Measurements from ENCODE around the gene TRPC1. TPM values are rescaled to one million over a fixed set of nuclear protein-coding genes. Genes with fewer than 3 reads are reported as not detected.
A peak's percentile ranks its signal among the peaks of the same experiment; 100 is the strongest.

TRPC1 gene
- total RNA-seq, 1 experiment from 2014 or later = 10.9 TPM

DNA sequence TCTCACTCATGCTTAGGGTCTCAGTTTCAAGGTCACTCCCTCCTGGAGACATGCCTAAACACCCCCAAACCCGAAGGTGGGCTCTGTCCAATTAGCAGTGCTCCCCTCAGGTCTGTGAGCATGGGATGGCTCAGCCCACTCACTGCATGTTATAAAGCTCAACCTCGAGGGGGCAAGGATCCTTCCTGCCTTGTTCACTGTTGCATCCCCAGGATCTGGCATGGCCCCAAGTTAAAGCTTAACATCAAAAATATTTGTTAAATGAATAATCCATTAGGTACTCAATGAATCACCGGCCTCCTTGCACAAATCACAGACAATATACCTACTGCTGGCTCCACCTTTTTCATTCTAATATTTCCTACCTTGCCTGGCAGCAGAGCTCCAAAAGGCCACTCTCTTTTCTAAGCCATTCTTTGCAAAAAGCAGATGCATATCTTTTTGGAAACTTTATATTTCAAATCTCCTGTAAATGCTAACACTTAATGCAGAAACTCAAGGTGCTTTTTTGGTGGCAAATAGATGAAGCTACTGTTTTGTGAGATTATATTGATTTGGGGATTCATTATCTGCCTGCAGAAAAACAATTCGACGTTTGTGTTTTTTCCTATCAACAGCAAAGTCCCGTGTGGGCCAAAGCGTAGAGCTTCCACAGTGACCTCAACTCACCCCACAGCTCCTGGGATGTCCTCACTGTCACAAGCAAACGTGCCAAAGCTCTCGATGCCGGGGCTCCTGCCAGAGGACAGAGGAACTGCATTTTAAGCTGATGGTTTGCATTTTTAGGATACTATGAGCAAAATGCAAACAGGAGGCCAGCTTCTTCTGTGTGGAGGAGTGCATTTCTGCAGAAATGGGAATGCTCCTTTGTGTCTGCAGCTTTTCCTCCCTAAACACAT is 129.7 kb downstream of the TRPC1 start:
- CTCF ChIA-PET = interaction anchor here (0.6 to 2.2 kb wide), 19 partner anchors 9 to 820 kb away, joined by 3 to 12 read pairs (median 4); partner anchors contain the start of genes PCOLCE2 and U2SURP

GRCh38 chr3:142857056-142857455 is 133.2 kb downstream of the TRPC1 start:
- intact Hi-C loops (cut with micrococcal nuclease; ENCODE audit: unreplicated experiment) = loop anchor here (2.0 kb wide), 1 partner anchor 28 kb away; no protein-coding TSS in a partner anchor
- TF ChIP-seq, protein P1, sequence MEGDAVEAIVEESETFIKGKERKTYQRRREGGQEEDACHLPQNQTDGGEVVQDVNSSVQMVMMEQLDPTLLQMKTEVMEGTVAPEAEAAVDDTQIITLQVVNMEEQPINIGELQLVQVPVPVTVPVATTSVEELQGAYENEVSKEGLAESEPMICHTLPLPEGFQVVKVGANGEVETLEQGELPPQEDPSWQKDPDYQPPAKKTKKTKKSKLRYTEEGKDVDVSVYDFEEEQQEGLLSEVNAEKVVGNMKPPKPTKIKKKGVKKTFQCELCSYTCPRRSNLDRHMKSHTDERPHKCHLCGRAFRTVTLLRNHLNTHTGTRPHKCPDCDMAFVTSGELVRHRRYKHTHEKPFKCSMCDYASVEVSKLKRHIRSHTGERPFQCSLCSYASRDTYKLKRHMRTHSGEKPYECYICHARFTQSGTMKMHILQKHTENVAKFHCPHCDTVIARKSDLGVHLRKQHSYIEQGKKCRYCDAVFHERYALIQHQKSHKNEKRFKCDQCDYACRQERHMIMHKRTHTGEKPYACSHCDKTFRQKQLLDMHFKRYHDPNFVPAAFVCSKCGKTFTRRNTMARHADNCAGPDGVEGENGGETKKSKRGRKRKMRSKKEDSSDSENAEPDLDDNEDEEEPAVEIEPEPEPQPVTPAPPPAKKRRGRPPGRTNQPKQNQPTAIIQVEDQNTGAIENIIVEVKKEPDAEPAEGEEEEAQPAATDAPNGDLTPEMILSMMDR (IDR thresholded peaks at IDR 0.05; ENCODE audit: unreplicated experiment) = peak; percentile 61
- no peak overlapping the region for H3K4me3 Mint-ChIP-seq (ENCODE audit: low read depth, unreplicated experiment)
- H3K4me1 Mint-ChIP-seq (ENCODE audit: low read depth, unreplicated experiment) = peaks cover 25% of the 10 kb centered on the region
- no peak overlapping the region for H3K27ac Mint-ChIP-seq (ENCODE audit: unreplicated experiment)
- CTCF ChIA-PET = interaction anchor here (0.6 to 1.7 kb wide), 7 partner anchors 9 to 85 kb away, joined by 3 to 18 read pairs (median 5); no protein-coding TSS in a partner anchor
- BruUV-seq (replicated peaks) = no TSS peak
- no peaks in the 10 kb centered on the region for H3K9me3 Mint-ChIP-seq (ENCODE audit: low read depth, unreplicated experiment)
- peak; percentile 77 for DNase-seq
- peaks cover 7% of the 10 kb centered on the region for H3K27me3 Mint-ChIP-seq (ENCODE audit: unreplicated experiment)
- H3K36me3 Mint-ChIP-seq (ENCODE audit: insufficient read depth, unreplicated experiment) = no peaks in the 10 kb centered on the region

More for the DNA sequence above, 129.7 kb downstream of the TRPC1 start:
- peak overlapping the region; percentile 10 for H3K4me3 Mint-ChIP-seq (ENCODE audit: low read depth, unreplicated experiment)
- peak; percentile 90 for DNase-seq
- no peak overlapping the region for H3K27ac Mint-ChIP-seq (ENCODE audit: unreplicated experiment)
- TF ChIP-seq, protein P1 (IDR thresholded peaks at IDR 0.05; ENCODE audit: unreplicated experiment) = no peak
- intact Hi-C loops (cut with micrococcal nuclease; ENCODE audit: unreplicated experiment) = loop anchor here (1.0 to 5.0 kb wide), 2 partner anchors 35 to 144 kb away; no protein-coding TSS in a partner anchor
- H3K9me3 Mint-ChIP-seq (ENCODE audit: low read depth, unreplicated experiment) = no peaks in the 10 kb centered on the region
- H3K4me1 Mint-ChIP-seq (ENCODE audit: low read depth, unreplicated experiment) = peaks cover 18% of the 10 kb centered on the region
- H3K36me3 Mint-ChIP-seq (ENCODE audit: insufficient read depth, unreplicated experiment) = no peaks in the 10 kb centered on the region
- no TSS peak for BruUV-seq (replicated peaks)
- H3K27me3 Mint-ChIP-seq (ENCODE audit: unreplicated experiment) = no peaks in the 10 kb centered on the region

Other genes with a start within 250 kb of the TRPC1 start
- 58.1 and 70.5 TPM in 2 replicates for gene ATR, start 145.3 kb upstream of the TRPC1 start, total RNA-seq (2022)
- gene PLS1, start 127.6 kb upstream of the TRPC1 start, total RNA-seq (2022) = 155 and 165 TPM in 2 replicates
- 5.6 and 9.6 TPM in 2 replicates for gene PCOLCE2, start 165.0 kb downstream of the TRPC1 start, total RNA-seq (2022)
- 1.3 and 2.0 TPM in 2 replicates for gene PAQR9, start 239.6 kb downstream of the TRPC1 start, total RNA-seq (2022)